Endothelial cell of umbilical vein (primary cell): ENCODE data around the gene ATXN1. TPM values are rescaled to one million over a fixed set of nuclear protein-coding genes. Genes with fewer than 3 reads are reported as not detected.

Experiments used
- BruUV-seq: library from RNA; stranded (reverse); fragments of 400-500 nt; replicated peaks from 2 replicates; lab custom pipeline; 2021; lab: Mats Ljungman, UMichigan
- CTCF ChIA-PET: fragments of 300-600, 350-600 bp; sonication (Branson Sonifier 250); formaldehyde crosslinking; loops from one replicate; lab custom pipeline; 2021; ENCODE audit warnings: antibody characterized with exemption, inconsistent platforms; lab: Charles Lee
- POLR2A ChIA-PET: fragments of 300-600, 350-600 bp; sonication (Branson Sonifier 250); formaldehyde crosslinking; loops from one replicate; lab custom pipeline; 2021; ENCODE audit warnings: antibody characterized with exemption, inconsistent platforms; lab: Charles Lee
- DNase-seq: peaks from one replicate; pipeline ENCODE4 v3.0.0-alpha.2; 2011; ENCODE audit warnings: low read depth, low spot score
- FAIRE-seq: peaks from 2 replicates; lab custom pipeline; 2011; peaks lifted over from hg19 to GRCh38; lab: Jason Lieb, UNC
- H2AFZ ChIP-seq: 2 replicates; pipeline ENCODE4 v1.6.0; 2012; ENCODE audit warnings: low read depth, low read length, control low read depth, inconsistent platforms
- H3K27ac ChIP-seq: 2 replicates; pipeline ENCODE4 v1.5.1; 2011; ENCODE audit warnings: low read depth, mild to moderate bottlenecking, control low read depth, low read length, moderate library complexity; ENCODE audit not compliant: insufficient read depth
- H3K27me3 ChIP-seq, 2 experiments: 2 replicates each; pipeline versions ENCODE4 v1.6.0 to v1.6.1; 2011; ENCODE audit warnings: low read length in 2 of 2, mixed read lengths in 1 of 2; ENCODE audit not compliant: control insufficient read depth in 2 of 2, insufficient read depth in 2 of 2
- H3K36me3 ChIP-seq, 2 experiments: 2 replicates in 1 of 2; 3 replicates in 1 of 2; pipeline ENCODE4 v1.5.1; 2011; ENCODE audit warnings: low read length in 2 of 2, mild to moderate bottlenecking in 1 of 2, moderate library complexity in 1 of 2; ENCODE audit not compliant: control insufficient read depth in 2 of 2, insufficient read depth in 2 of 2; ENCODE audit errors: extremely low read depth in 1 of 2
- H3K4me1 ChIP-seq: 3 replicates; pipeline ENCODE4 v1.5.1; 2011; ENCODE audit warnings: mild to moderate bottlenecking, low read length; ENCODE audit not compliant: control insufficient read depth, insufficient read depth; ENCODE audit errors: extremely low read depth
- H3K4me2 ChIP-seq: 2 replicates; pipeline ENCODE4 v1.6.1; 2011; ENCODE audit warnings: low read length, control low read depth, mixed read lengths; ENCODE audit not compliant: insufficient read depth
- H3K4me3 ChIP-seq, 3 experiments: fragments of 200-600 bp in 1 of 3; sonication (generic), shearing (Covaris generic) in 1 of 3; replicated peaks in 1 of 3; 2 replicates each; pipeline ENCODE4 v1.5.1; 2011 to 2016; ENCODE audit warnings: control low read depth in 3 of 3, low read length in 3 of 3, mild to moderate bottlenecking in 2 of 3, inconsistent platforms in 1 of 3, low read depth in 1 of 3, moderate library complexity in 1 of 3; ENCODE audit not compliant: insufficient read depth in 1 of 3
- H3K79me2 ChIP-seq: 2 replicates; pipeline ENCODE4 v1.6.0; 2012; ENCODE audit warnings: low read length, inconsistent platforms; ENCODE audit not compliant: control insufficient read depth, insufficient read depth
- H3K9ac ChIP-seq: replicated peaks from 2 replicates; pipeline ENCODE3; 2011; ENCODE audit warnings: low read length, control low read depth; ENCODE audit not compliant: insufficient read depth; ENCODE audit errors: extremely low read depth
- H3K9me1 ChIP-seq: replicated peaks from 3 replicates; pipeline ENCODE4 v1.6.0; 2011; ENCODE audit warnings: mild to moderate bottlenecking, low read length; ENCODE audit not compliant: control insufficient read depth, insufficient read depth; ENCODE audit errors: extremely low read depth
- H3K9me3 ChIP-seq: replicated peaks from 2 replicates; pipeline ENCODE4 v1.5.1; 2012; ENCODE audit warnings: low read length, inconsistent platforms; ENCODE audit not compliant: control insufficient read depth, insufficient read depth
- H4K20me1 ChIP-seq: replicated peaks from 2 replicates; pipeline ENCODE3; 2011; ENCODE audit warnings: mild to moderate bottlenecking, low read length; ENCODE audit not compliant: control insufficient read depth, insufficient read depth; ENCODE audit errors: extremely low read depth
- CTCF ChIP-seq, 2 donors: IDR thresholded peaks; 1 replicate in 1 of 2; 2 replicates in 1 of 2; pipeline ENCODE4 v1.5.1; 2011; ENCODE audit warnings: low read length in 2 of 2, mild to moderate bottlenecking in 2 of 2, moderate library complexity in 2 of 2, control low read depth in 1 of 2, inconsistent platforms in 1 of 2, low read depth in 1 of 2; ENCODE audit not compliant: insufficient read depth in 1 of 2; ENCODE audit errors: extremely low read depth in 1 of 2
- EZH2 ChIP-seq: IDR thresholded peaks from 2 replicates; pipeline ENCODE4 v1.6.1; 2012; ENCODE audit warnings: borderline replicate concordance, low read depth, mild to moderate bottlenecking, moderate library complexity, low read length, inconsistent platforms; ENCODE audit not compliant: severe bottlenecking
- FOS ChIP-seq: IDR thresholded peaks from 2 replicates; pipeline ENCODE4 v1.6.1; 2011; ENCODE audit warnings: mild to moderate bottlenecking, low read length, moderate library complexity, borderline replicate concordance; ENCODE audit not compliant: insufficient read depth
- GATA2 ChIP-seq: IDR thresholded peaks from 2 replicates; pipeline ENCODE4 v1.7.0; 2011; ENCODE audit warnings: low read depth, mild to moderate bottlenecking, moderate library complexity, mixed read lengths, low read length; ENCODE audit not compliant: insufficient read length, insufficient read depth
- JUN ChIP-seq: IDR thresholded peaks from 2 replicates; pipeline ENCODE4 v1.6.1; 2011; ENCODE audit warnings: borderline replicate concordance, low read depth; ENCODE audit not compliant: insufficient read length, insufficient read depth
- MYC ChIP-seq: IDR thresholded peaks from one replicate; pipeline ENCODE4 v1.6.1; 2011; ENCODE audit warnings: mild to moderate bottlenecking, low read depth, low read length
- POLR2A ChIP-seq: IDR thresholded peaks from 2 replicates; pipeline ENCODE4 v1.6.1; 2012; ENCODE audit warnings: low read depth, mild to moderate bottlenecking, control low read depth, low read length
- POLR2AphosphoS5 ChIP-seq: IDR thresholded peaks from 2 replicates; pipeline ENCODE4 v1.6.1; 2012; ENCODE audit warnings: low read depth, mild to moderate bottlenecking, control low read depth, low read length, moderate library complexity; ENCODE audit not compliant: insufficient read depth
- dilution Hi-C: fragments of 300-500 bp; cut with MboI; formaldehyde crosslinking; loops from one replicate; pipeline ENCODE4 v1.15.0; 2019; ENCODE audit warnings: low sequenced_read_pairs; ENCODE audit not compliant: extremely low pct_ligation_motif_present
- intact Hi-C: fragments of 100-400 bp; cut with micrococcal nuclease; formaldehyde crosslinking; loops from one replicate; pipeline ENCODE4 v1.10.0; 2022
- polyA plus RNA-seq, 4 experiments: library from polyadenylated mRNA; depleted of rRNA in 3 of 4; stranded (reverse) in 3 of 4; unstranded in 1 of 4; fragments of >200 nt; gene quantifications; 2 replicates each; pipeline versions ENCODE4 v1.2.1 to v1.2.3, GENCODE V29; 2011 to 2012; ENCODE audit warnings: missing spikeins in 1 of 4
- total RNA-seq: library from RNA; stranded (reverse); gene quantifications from 2 replicates; pipeline ENCODE4 v1.2.3, GENCODE V29; 2021
- TF ChIP-seq, protein P1 (sequence below): IDR thresholded peaks from 2 replicates; pipeline ENCODE4 v1.6.1; 2011; ENCODE audit not compliant: insufficient read depth, insufficient read length

Gene ATXN1
- total and polyA plus RNA-seq, 2 donors (not counting 3 experiments of a cell fraction or from before 2014, with no cell fraction given) = 16.4 to 33.0 TPM

GRCh38 chr6:16694781-16695578, 66.3 kb downstream of the ATXN1 start:
- Histone ChIP-seq H3K79me2 (no peaks in the 10 kb centered on the region), H3K4me1 (no peaks in the 10 kb centered on the region), H3K9ac (no peak overlapping the region), H4K20me1 (peaks cover under 1% of the 10 kb centered on the region), H2AFZ (no peak overlapping the region), H3K9me1 (no peaks in the 10 kb centered on the region), H3K27ac (no peak overlapping the region), H3K4me3 (no peak overlapping the region), H3K9me3 (no peaks in the 10 kb centered on the region), H3K27me3 (no peaks in the 10 kb centered on the region), H3K4me2 (no peak overlapping the region), H3K36me3 (peaks cover 0 to 2% of the 10 kb centered on the region in 2 experiments)
- no peak for TF ChIP-seq EZH2
- no peak for TF ChIP-seq POLR2A
- no peak for TF ChIP-seq FOS
- TF ChIP-seq MYC = no peak
- no peak for TF ChIP-seq GATA2
- TF ChIP-seq POLR2AphosphoS5 = no peak
- TF ChIP-seq, protein P1, sequence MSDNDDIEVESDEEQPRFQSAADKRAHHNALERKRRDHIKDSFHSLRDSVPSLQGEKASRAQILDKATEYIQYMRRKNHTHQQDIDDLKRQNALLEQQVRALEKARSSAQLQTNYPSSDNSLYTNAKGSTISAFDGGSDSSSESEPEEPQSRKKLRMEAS = no peak
- TF ChIP-seq CTCF (IDR thresholded peaks at IDR 0.05; ENCODE audit: extremely low read depth in 1 of 2, insufficient read depth in 1 of 2, low read depth in 1 of 2, low read length in 2 of 2) = no peak
- TF ChIP-seq JUN = no peak
- FAIRE-seq = no peak
- no TSS peak for BruUV-seq
- intact Hi-C loops (no loop called here), dilution Hi-C loops (no loop called here)
- CTCF ChIA-PET = interaction anchor here (1.1 to 2.3 kb wide), 2 partner anchors 13 to 64 kb away, joined by 3 to 7 read pairs; no protein-coding TSS in a partner anchor
- POLR2A ChIA-PET = no interaction called here
- DNase-seq = no peak
